ENCODE data around the gene CCL23.

CCL23 gene

GRCh38 chr17:36017799-36018198 lies at the start of gene CCL23:
Gene CCL23, minus strand, starts transcription at chr17:36017972. Its CDS starts 75 bp downstream, at chr17:36017897.
- Histone ChIP-seq H3K4me3 (ENCODE audit: low read depth, low read length) (no peak within 1 kb of the TSS), H3K27ac (ENCODE audit: extremely low read depth, low read depth, low read length) (no peak within 1 kb of the TSS), H3K9me3 (ENCODE audit: control insufficient read depth, insufficient read depth, low read depth, low read length) (no peaks in the 10 kb centered on the region), H3K4me1 (ENCODE audit: control insufficient read depth, insufficient read depth, low read length) (no peaks in the 10 kb centered on the region), H3K36me3 (ENCODE audit: control insufficient read depth in 2 of 2, insufficient read depth in 1 of 2, low read length in 2 of 2) (no peaks in the 10 kb centered on the region)
- TF ChIP-seq ZNF48 (tag by site-specific recombination; IDR thresholded peaks at IDR 0.05), result no peak
- no peak for TF ChIP-seq ZNF175 (tag by site-specific recombination; IDR thresholded peaks at IDR 0.05)
- no peak for TF ChIP-seq PATZ1 (tag by site-specific recombination; IDR thresholded peaks at IDR 0.05)
- TF ChIP-seq ZNF274 (IDR thresholded peaks at IDR 0.05; ENCODE audit: low read length), result no peak
- TF ChIP-seq ZNF274 (tag by site-specific recombination; IDR thresholded peaks at IDR 0.05; ENCODE audit: borderline replicate concordance), result no peak
- no peak for TF ChIP-seq IKZF3 (tag by site-specific recombination; IDR thresholded peaks at IDR 0.05)
- no peak for TF ChIP-seq ZNF311 (tag by site-specific recombination; IDR thresholded peaks at IDR 0.05; ENCODE audit: borderline replicate concordance)
- no peak for TF ChIP-seq GLIS2 (tag by site-specific recombination; IDR thresholded peaks at IDR 0.05)
- no peak for TF ChIP-seq ZNF624 (tag by site-specific recombination; IDR thresholded peaks at IDR 0.05)
- no peak for TF ChIP-seq ZNF174 (tag by site-specific recombination; IDR thresholded peaks at IDR 0.05)
- TF ChIP-seq ZNF394 (tag by site-specific recombination; IDR thresholded peaks at IDR 0.05; ENCODE audit: borderline replicate concordance), result no peak
- ChIA-PET POLR2A (no interaction called here), CTCF (interaction anchor here (0.7 to 1.4 kb wide), 6 partner anchors 13 to 131 kb away, joined by 3 to 6 read pairs (median 3); no protein-coding TSS in a partner anchor)

GRCh38 chr17:36066365-36066985 lies 48.7 kb upstream of the CCL23 start:
- H3K36me3 ChIP-seq (ENCODE audit: control insufficient read depth in 2 of 2, insufficient read depth in 1 of 2, low read length in 2 of 2), result no peaks in the 10 kb centered on the region
- H3K27ac ChIP-seq (ENCODE audit: extremely low read depth, low read depth, low read length), result no peak overlapping the region
- no peaks in the 10 kb centered on the region for H3K9me3 ChIP-seq (ENCODE audit: control insufficient read depth, insufficient read depth, low read depth, low read length)
- no peaks in the 10 kb centered on the region for H3K4me1 ChIP-seq (ENCODE audit: control insufficient read depth, insufficient read depth, low read length)
- ChIA-PET POLR2A (no interaction called here), CTCF (interaction anchor here (1.0 to 1.9 kb wide), 2 partner anchors 12 to 82 kb away, joined by 3 to 8 read pairs; no protein-coding TSS in a partner anchor)
- no peak overlapping the region for H3K4me3 ChIP-seq (ENCODE audit: low read depth, low read length)
- TF ChIP-seq ZNF416 (tag by site-specific recombination; IDR thresholded peaks at IDR 0.05), result no peak
- no peak for TF ChIP-seq TSHZ1 (tag by site-specific recombination; IDR thresholded peaks at IDR 0.05; ENCODE audit: borderline replicate concordance)
- TF ChIP-seq ZNF837 (tag by site-specific recombination; IDR thresholded peaks at IDR 0.05), result no peak
- TF ChIP-seq ZNF362 (tag by site-specific recombination; IDR thresholded peaks at IDR 0.05), result no peak
- no peak for TF ChIP-seq ZNF629 (tag by site-specific recombination; IDR thresholded peaks at IDR 0.05)
- TF ChIP-seq KLF10 (tag by site-specific recombination; IDR thresholded peaks at IDR 0.05), result no peak
- TF ChIP-seq ZIC2 (tag by site-specific recombination; IDR thresholded peaks at IDR 0.05), result no peak
- TF ChIP-seq ZBTB44 (tag by site-specific recombination; IDR thresholded peaks at IDR 0.05), result no peak
- no peak for TF ChIP-seq ZNF114 (tag by site-specific recombination; IDR thresholded peaks at IDR 0.05)
- TF ChIP-seq ZNF155 (tag by site-specific recombination; IDR thresholded peaks at IDR 0.05), result no peak

Measured in HEK293 (cell line).